Gastrocnemius medialis (tissue), 4 donors: ENCODE measurements around the gene SAMD5.

Source experiments
- POLR2A ChIP-seq, 2 donors: fragments of 450-650 bp; IDR thresholded peaks; one replicate each; pipeline ENCODE4 v1.6.1; 2017; ENCODE audit warnings: antibody characterized with exemption in 2 of 2, mild to moderate bottlenecking in 2 of 2, moderate library complexity in 2 of 2
- TF ChIP-seq, protein P1 (sequence below), 5 experiments: fragments of 450-650 bp in 3 of 5; fragments of 200-600 bp in 2 of 5; sonication (generic) in 2 of 5; IDR thresholded peaks in 4 of 5; conservative IDR thresholded peaks in 1 of 5; 1 replicate in 4 of 5; 2 replicates in 1 of 5; pipeline ENCODE4 v1.5.1; 2016 to 2019; ENCODE audit warnings: antibody characterized with exemption in 5 of 5, mild to moderate bottlenecking in 3 of 5, moderate library complexity in 3 of 5

DNA sequence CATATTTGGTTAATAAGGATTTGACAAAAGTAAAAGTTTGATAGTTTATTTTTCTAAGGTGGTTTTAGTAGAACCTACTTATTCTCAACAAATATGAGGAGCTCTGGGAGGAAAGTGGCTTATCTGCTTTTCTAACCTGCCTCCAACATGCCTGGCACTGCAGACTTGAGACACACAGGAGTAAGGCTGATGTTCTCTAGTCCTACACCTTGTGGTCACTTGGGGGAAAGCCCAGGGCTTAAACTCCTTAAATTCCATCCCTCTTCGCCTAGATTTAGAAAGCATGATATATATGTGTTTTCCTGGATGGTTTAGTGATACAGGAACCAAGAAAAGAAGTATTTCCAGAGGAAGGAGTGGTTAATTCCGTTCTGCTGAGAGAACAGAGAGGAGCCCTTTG, 39.9 kb upstream of the SAMD5 start:
- TF ChIP-seq, protein P1, sequence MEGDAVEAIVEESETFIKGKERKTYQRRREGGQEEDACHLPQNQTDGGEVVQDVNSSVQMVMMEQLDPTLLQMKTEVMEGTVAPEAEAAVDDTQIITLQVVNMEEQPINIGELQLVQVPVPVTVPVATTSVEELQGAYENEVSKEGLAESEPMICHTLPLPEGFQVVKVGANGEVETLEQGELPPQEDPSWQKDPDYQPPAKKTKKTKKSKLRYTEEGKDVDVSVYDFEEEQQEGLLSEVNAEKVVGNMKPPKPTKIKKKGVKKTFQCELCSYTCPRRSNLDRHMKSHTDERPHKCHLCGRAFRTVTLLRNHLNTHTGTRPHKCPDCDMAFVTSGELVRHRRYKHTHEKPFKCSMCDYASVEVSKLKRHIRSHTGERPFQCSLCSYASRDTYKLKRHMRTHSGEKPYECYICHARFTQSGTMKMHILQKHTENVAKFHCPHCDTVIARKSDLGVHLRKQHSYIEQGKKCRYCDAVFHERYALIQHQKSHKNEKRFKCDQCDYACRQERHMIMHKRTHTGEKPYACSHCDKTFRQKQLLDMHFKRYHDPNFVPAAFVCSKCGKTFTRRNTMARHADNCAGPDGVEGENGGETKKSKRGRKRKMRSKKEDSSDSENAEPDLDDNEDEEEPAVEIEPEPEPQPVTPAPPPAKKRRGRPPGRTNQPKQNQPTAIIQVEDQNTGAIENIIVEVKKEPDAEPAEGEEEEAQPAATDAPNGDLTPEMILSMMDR (IDR thresholded peaks at IDR 0.05 in 4 of 5, conservative IDR thresholded peaks at IDR 0.05 in 1 of 5), result no peak
- no peak for TF ChIP-seq POLR2A (IDR thresholded peaks at IDR 0.05)
